A549 (cell line): Measurements from ENCODE around the gene BAZ1B. TPM values are rescaled to one million over a fixed set of nuclear protein-coding genes. Genes with fewer than 3 reads are reported as not detected.

Source experiments
- ATAC-seq, 2 experiments: fragments of 200-7000 bp in 1 of 2; fragments of >200 bp in 1 of 2; cut with Nextera tagmentation in 1 of 2; cut with Tn5 transposase in 1 of 2; 3 replicates each; pipeline versions ENCODE4 v1.8.0 to v1.9.1; 2018 to 2020; ENCODE audit warnings: mild to moderate bottlenecking in 1 of 2, moderate library complexity in 1 of 2
- CTCF ChIA-PET: fragments of 300-600 bp; sonication (Branson Sonifier 250); formaldehyde crosslinking; extraction: SDS; loops from one replicate; lab custom pipeline; 2021; ENCODE audit warnings: antibody characterized with exemption, inconsistent platforms; lab: Yijun Ruan, JAX
- POLR2A ChIA-PET: fragments of 350-600 bp; formaldehyde crosslinking; extraction: SDS; loops from one replicate; lab custom pipeline; 2021; ENCODE audit warnings: antibody characterized with exemption, inconsistent platforms; lab: Yijun Ruan, JAX
- DNase-seq, 2 experiments: peaks; one replicate each; pipeline versions ENCODE4 v3.0.0 to v3.0.0-alpha.2; 2011 to 2016; ENCODE audit warnings: low read depth in 1 of 2, low spot score in 1 of 2
- FAIRE-seq: peaks from 2 replicates; lab custom pipeline; 2011; peaks lifted over from hg19 to GRCh38; lab: Jason Lieb, UNC
- H3K27ac ChIP-seq, 2 experiments: fragments of >200 bp; sonication (Bioruptor Twin); formaldehyde crosslinking; 3 replicates each; pipeline ENCODE4 v1.5.1; 2016 to 2017
- H3K4me1 ChIP-seq: fragments of >200 bp; sonication (Bioruptor Twin); formaldehyde crosslinking; 3 replicates; pipeline ENCODE4 v1.6.1; 2016
- H3K4me2 ChIP-seq: fragments of >200 bp; sonication (Bioruptor Twin); formaldehyde crosslinking; 3 replicates; pipeline ENCODE4 v1.6.1; 2016
- H3K4me3 ChIP-seq: fragments of >200 bp; sonication (Bioruptor Twin); formaldehyde crosslinking; 3 replicates; pipeline ENCODE4 v1.5.1; 2016
- H3K9me3 ChIP-seq: fragments of >200 bp; sonication (Bioruptor Twin); formaldehyde crosslinking; 3 replicates; pipeline ENCODE4 v1.6.1; 2016
- BCL3 ChIP-seq: fragments of >200 bp; sonication (Bioruptor Twin); formaldehyde crosslinking; IDR thresholded peaks from 3 replicates; pipeline ENCODE4 v1.6.1; 2016
- CBX2 ChIP-seq: fragments of 200-600 bp; sonication (generic); IDR thresholded peaks from 2 replicates; pipeline ENCODE4 v1.6.1; 2016; ENCODE audit warnings: low read depth, mild to moderate bottlenecking, borderline replicate concordance
- E2F6 ChIP-seq: IDR thresholded peaks from 2 replicates; pipeline ENCODE4 v1.6.1; 2012; ENCODE audit warnings: low read depth, borderline replicate concordance
- EHF ChIP-seq: fragments of 250-450 bp; sonication (Bioruptor Pico); IDR thresholded peaks from 2 replicates; pipeline ENCODE4 v1.5.0; 2020; ENCODE audit warnings: mild to moderate bottlenecking
- EHMT2 ChIP-seq: fragments of 200-600 bp; sonication (generic); IDR thresholded peaks from 2 replicates; pipeline ENCODE4 v1.6.1; 2016; ENCODE audit warnings: antibody characterized with exemption, low read depth, mild to moderate bottlenecking, moderate library complexity
- ESRRA ChIP-seq: fragments of 150-350 bp; IDR thresholded peaks from 2 replicates; pipeline ENCODE4 v1.6.1; 2014; ENCODE audit warnings: mild to moderate bottlenecking, low read length, borderline replicate concordance
- GATA3 ChIP-seq: IDR thresholded peaks from 2 replicates; pipeline ENCODE4 v1.6.1; 2012; ENCODE audit warnings: borderline replicate concordance
- HDAC2 ChIP-seq: fragments of 200-600 bp; sonication (generic); IDR thresholded peaks from 2 replicates; pipeline ENCODE4 v1.6.1; 2016
- HES2 ChIP-seq: fragments of >200 bp; sonication (Bioruptor Twin); formaldehyde crosslinking; IDR thresholded peaks from 2 replicates; pipeline ENCODE4 v1.6.1; 2016
- HOXA7 ChIP-seq: fragments of 250-450 bp; sonication (Bioruptor Pico); IDR thresholded peaks from 2 replicates; pipeline ENCODE4 v1.5.0; 2020; ENCODE audit warnings: mild to moderate bottlenecking, moderate library complexity
- HOXB5 ChIP-seq: fragments of 250-450 bp; sonication (Bioruptor Pico); IDR thresholded peaks from 2 replicates; pipeline ENCODE4 v1.5.0; 2020; ENCODE audit warnings: mild to moderate bottlenecking, moderate library complexity
- KDM1A ChIP-seq: fragments of 200-600 bp; sonication (generic); IDR thresholded peaks from 2 replicates; pipeline ENCODE4 v1.6.1; 2016; ENCODE audit warnings: low read depth, mild to moderate bottlenecking
- KDM5A ChIP-seq: fragments of 200-600 bp; sonication (generic); IDR thresholded peaks from 2 replicates; pipeline ENCODE4 v1.6.1; 2016; ENCODE audit warnings: antibody characterized with exemption, mild to moderate bottlenecking
- MAZ ChIP-seq: fragments of 150-350 bp; IDR thresholded peaks from 2 replicates; pipeline ENCODE4 v1.6.1; 2014; ENCODE audit warnings: antibody characterized with exemption, low read depth, low read length, borderline replicate concordance
- NPAS2 ChIP-seq: fragments of 250-450 bp; sonication (Bioruptor Pico); IDR thresholded peaks from 2 replicates; pipeline ENCODE4 v1.8.0; 2022; ENCODE audit warnings: mild to moderate bottlenecking, moderate library complexity, borderline replicate concordance
- NR3C1 ChIP-seq: fragments of >200 bp; sonication (Bioruptor Twin); formaldehyde crosslinking; IDR thresholded peaks from 3 replicates; pipeline ENCODE4 v1.6.1; 2017
- RAD21 ChIP-seq, 2 experiments: fragments of >200 bp in 1 of 2; sonication (Bioruptor Twin) in 1 of 2; formaldehyde crosslinking in 1 of 2; IDR thresholded peaks in 1 of 2; conservative IDR thresholded peaks in 1 of 2; 2 replicates in 1 of 2; 3 replicates in 1 of 2; pipeline ENCODE4 v1.6.1; 2012 to 2018; ENCODE audit warnings: inconsistent platforms in 1 of 2
- RFX5 ChIP-seq: fragments of 450-650 bp; IDR thresholded peaks from 2 replicates; pipeline ENCODE4 v1.7.1; 2014; ENCODE audit warnings: antibody characterized with exemption, mild to moderate bottlenecking, moderate library complexity
- RNF2 ChIP-seq: fragments of 200-600 bp; sonication (generic); IDR thresholded peaks from 2 replicates; pipeline ENCODE4 v1.6.1; 2016; ENCODE audit warnings: low read depth, mild to moderate bottlenecking, antibody characterized with exemption, moderate library complexity, borderline replicate concordance
- ZFP36 ChIP-seq: fragments of 450-650 bp; IDR thresholded peaks from 2 replicates; pipeline ENCODE4 v1.6.1; 2014; ENCODE audit warnings: borderline replicate concordance; ENCODE audit not compliant: partially characterized antibody
- ZNF302 ChIP-seq: fragments of 250-450 bp; sonication (Bioruptor Pico); IDR thresholded peaks from 2 replicates; pipeline ENCODE4 v1.9.0; 2021; ENCODE audit warnings: inconsistent platforms, mild to moderate bottlenecking, moderate library complexity
- WGBS: methylation state at CpG from one replicate; pipeline ENCODE4 v1.1.6; 2017; ENCODE audit errors: missing lambda C conversion rate; 5-methylcytosine and 5-hydroxymethylcytosine counted together
- polyA plus RNA-seq, 4 experiments: library from polyadenylated mRNA; depleted of rRNA in 3 of 4; stranded (reverse); fragments of >200 nt; fragmentation: RNase III in 1 of 4; extraction: RNeasy Plus Mini Kit Qiagen cat#74134 plus additional on column Dnase treatment in 1 of 4; gene quantifications; 2 replicates in 3 of 4; 3 replicates in 1 of 4; pipeline ENCODE4 v1.2.3, GENCODE V29; 2011 to 2017
- TF ChIP-seq, protein P1 (sequence below): IDR thresholded peaks from 2 replicates; pipeline ENCODE4 v1.6.1; 2012
- TF ChIP-seq, protein P2 (sequence below): fragments of 200-600 bp; sonication (generic); IDR thresholded peaks from 2 replicates; pipeline ENCODE4 v1.6.1; 2016; ENCODE audit warnings: antibody characterized with exemption, mild to moderate bottlenecking, moderate library complexity

Gene BAZ1B
- polyA plus RNA-seq, 2 of the 4 experiments (the other 2 are of a cell fraction), result 54.8 to 66.8 TPM

DNA sequence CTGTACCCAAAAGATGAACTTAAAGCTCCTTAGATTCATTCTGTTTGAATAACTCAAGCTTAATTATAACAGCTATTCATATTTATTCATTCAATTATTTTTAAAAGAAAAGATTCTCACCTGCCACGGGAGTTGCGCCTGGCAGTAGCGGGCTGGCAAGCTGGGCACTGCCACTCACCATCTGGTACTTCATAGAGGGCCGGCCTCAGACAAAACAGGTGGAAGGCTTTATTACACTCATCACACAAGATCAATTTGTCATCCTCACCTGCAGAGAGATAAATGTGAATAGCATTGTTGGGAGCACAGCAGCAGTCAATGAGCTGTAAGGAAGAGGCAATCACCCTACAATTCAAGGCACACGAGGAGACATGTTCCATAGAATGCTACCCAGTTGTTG, 72.7 kb downstream of the BAZ1B start:
- no peak for DNase-seq
- H3K4me1 ChIP-seq, result no peaks in the 10 kb centered on the region
- no peak overlapping the region for H3K4me3 ChIP-seq
- H3K27ac ChIP-seq, result no peak overlapping the region
- ChIA-PET CTCF (interaction anchor here (1.2 to 2.2 kb wide), 3 partner anchors 21 to 125 kb away, joined by 3 to 10 read pairs (median 9); no protein-coding TSS in a partner anchor), POLR2A (no interaction called here)
- TF ChIP-seq EHMT2, result no peak
- TF ChIP-seq BCL3, result no peak
- no peak for TF ChIP-seq HOXA7
- no peak for TF ChIP-seq CBX2
- no peak for TF ChIP-seq HOXB5 (CRISPR knock-in tag)
- TF ChIP-seq NPAS2 (CRISPR knock-in tag), result no peak
- no peak for TF ChIP-seq ESRRA
- TF ChIP-seq GATA3, result no peak
- no peak for TF ChIP-seq RFX5
- TF ChIP-seq KDM5A, result no peak
- no peak for TF ChIP-seq MAZ
- FAIRE-seq, result no peak
- no peak overlapping the region for H3K4me2 ChIP-seq
- 92% methylated on average over 5 of the region's 5 CpGs for WGBS
- no peak for ATAC-seq
- H3K9me3 ChIP-seq, result no peaks in the 10 kb centered on the region

DNA sequence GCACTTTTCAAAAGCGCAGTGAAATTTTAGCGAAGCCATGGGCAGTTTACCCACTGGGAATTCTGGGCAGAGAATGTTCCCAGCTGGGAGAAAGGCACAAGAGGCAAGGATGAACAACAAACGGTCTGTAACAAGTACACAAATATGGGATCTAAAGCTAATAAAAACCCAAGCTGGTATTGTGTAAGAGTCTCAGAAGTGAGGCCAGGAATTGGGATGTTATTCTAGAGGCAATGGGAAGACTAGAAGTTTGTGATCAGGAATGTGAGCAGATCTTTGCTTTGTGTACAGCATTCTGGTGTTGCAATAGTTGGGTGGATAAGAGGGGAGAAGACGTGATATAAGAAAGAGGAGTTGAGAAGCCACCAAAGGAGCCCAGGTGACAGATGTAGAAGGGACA, 73.5 kb downstream of the BAZ1B start:
- Histone ChIP-seq H3K27ac (no peak overlapping the region), H3K4me2 (no peak overlapping the region)
- TF ChIP-seq KDM1A (no peak), RNF2 (no peak), KDM5A (no peak), NR3C1 (no peak), RAD21 (conservative IDR thresholded peaks at IDR 0.05 in 1 of 2, IDR thresholded peaks at IDR 0.05 in 1 of 2) (no peak), ZFP36 (no peak), E2F6 (no peak), HES2 (no peak), ZNF302 (CRISPR knock-in tag) (no peak), HDAC2 (no peak), EHMT2 (no peak), EHF (CRISPR knock-in tag) (no peak)
- TF ChIP-seq, protein P1, sequence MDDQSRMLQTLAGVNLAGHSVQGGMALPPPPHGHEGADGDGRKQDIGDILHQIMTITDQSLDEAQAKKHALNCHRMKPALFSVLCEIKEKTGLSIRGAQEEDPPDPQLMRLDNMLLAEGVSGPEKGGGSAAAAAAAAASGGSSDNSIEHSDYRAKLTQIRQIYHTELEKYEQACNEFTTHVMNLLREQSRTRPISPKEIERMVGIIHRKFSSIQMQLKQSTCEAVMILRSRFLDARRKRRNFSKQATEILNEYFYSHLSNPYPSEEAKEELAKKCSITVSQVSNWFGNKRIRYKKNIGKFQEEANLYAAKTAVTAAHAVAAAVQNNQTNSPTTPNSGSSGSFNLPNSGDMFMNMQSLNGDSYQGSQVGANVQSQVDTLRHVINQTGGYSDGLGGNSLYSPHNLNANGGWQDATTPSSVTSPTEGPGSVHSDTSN, result no peak
- TF ChIP-seq, protein P2, sequence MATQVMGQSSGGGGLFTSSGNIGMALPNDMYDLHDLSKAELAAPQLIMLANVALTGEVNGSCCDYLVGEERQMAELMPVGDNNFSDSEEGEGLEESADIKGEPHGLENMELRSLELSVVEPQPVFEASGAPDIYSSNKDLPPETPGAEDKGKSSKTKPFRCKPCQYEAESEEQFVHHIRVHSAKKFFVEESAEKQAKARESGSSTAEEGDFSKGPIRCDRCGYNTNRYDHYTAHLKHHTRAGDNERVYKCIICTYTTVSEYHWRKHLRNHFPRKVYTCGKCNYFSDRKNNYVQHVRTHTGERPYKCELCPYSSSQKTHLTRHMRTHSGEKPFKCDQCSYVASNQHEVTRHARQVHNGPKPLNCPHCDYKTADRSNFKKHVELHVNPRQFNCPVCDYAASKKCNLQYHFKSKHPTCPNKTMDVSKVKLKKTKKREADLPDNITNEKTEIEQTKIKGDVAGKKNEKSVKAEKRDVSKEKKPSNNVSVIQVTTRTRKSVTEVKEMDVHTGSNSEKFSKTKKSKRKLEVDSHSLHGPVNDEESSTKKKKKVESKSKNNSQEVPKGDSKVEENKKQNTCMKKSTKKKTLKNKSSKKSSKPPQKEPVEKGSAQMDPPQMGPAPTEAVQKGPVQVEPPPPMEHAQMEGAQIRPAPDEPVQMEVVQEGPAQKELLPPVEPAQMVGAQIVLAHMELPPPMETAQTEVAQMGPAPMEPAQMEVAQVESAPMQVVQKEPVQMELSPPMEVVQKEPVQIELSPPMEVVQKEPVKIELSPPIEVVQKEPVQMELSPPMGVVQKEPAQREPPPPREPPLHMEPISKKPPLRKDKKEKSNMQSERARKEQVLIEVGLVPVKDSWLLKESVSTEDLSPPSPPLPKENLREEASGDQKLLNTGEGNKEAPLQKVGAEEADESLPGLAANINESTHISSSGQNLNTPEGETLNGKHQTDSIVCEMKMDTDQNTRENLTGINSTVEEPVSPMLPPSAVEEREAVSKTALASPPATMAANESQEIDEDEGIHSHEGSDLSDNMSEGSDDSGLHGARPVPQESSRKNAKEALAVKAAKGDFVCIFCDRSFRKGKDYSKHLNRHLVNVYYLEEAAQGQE, result no peak
- TF ChIP-seq, all 56 proteins: peak for 0
- H3K9me3 ChIP-seq, result no peaks in the 10 kb centered on the region
- CTCF ChIA-PET, result interaction anchor here (1.4 to 2.2 kb wide), 3 partner anchors 12 to 124 kb away, joined by 4 to 10 read pairs (median 9); no protein-coding TSS in a partner anchor
- WGBS, result 87% methylated on average over 4 of the region's 4 CpGs
- ATAC-seq (no peak), DNase-seq (no peak), FAIRE-seq (no peak)
- no peak overlapping the region for H3K4me3 ChIP-seq
- POLR2A ChIA-PET, result no interaction called here
- no peaks in the 10 kb centered on the region for H3K4me1 ChIP-seq
